GM18907 (cell line): ENCODE measurements around the gene DENND4B.
"Not testable (repeated sequence)": the region's sequence is repeated elsewhere in the genome, so short reads cannot be mapped to it uniquely, and the experiment has no call there.

Experiments
- ATAC-seq: cut with Tn5 transposase; IDR thresholded peaks from one replicate; pipeline ENCODE4 v1.9.1; 2021; ENCODE audit warnings: mild to moderate bottlenecking, moderate library complexity; ENCODE audit not compliant: unreplicated experiment

DENND4B gene

GRCh38 chr1:153891042-153891441 is 55.5 kb downstream of the DENND4B start:
- ATAC-seq: not testable (repeated sequence)

- no peak for ATAC-seq
Measured at GRCh38 chr1:153888533-153888932, 58.0 kb downstream of the DENND4B start.

DNA sequence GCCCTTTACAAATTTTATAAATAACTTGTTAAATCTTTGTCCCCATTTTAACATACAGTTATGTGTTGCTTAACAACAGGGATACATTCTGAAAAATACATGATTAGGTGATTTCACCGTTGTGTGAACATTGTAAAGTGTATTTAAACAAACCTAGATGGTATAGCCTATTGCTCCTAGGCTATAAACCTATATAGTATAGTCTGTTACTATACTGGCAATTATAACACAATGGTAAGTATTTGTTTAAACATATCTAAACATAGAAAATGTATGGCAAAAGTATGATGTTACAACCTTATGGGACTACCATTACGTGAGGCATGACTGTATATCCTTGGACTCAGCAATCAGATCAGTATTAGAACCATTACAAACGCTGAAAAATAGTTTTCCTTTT is 60.4 kb downstream of the DENND4B start:
- ATAC-seq: no peak

DNA sequence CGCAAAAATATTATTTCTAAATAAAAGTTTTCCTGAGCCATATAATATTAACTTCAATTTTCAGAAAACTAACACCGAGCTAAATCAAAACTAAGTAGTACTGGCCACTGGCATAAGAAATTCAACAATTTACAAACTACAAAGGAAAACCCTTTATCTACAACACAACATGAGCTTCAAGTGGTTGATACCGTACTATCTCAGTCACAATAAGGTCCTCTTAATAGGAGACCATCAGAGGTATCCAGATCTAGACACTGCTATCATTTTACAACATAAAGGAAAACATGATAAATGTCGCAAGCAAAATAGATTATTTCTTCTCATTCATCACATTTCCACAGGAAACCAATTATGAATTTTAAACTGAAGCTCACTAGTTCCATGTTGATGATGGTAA is 63.3 kb downstream of the DENND4B start:
- no peak for ATAC-seq

- no peak for ATAC-seq
Measured at GRCh38 chr1:153882296-153882912, 64.1 kb downstream of the DENND4B start.

DNA sequence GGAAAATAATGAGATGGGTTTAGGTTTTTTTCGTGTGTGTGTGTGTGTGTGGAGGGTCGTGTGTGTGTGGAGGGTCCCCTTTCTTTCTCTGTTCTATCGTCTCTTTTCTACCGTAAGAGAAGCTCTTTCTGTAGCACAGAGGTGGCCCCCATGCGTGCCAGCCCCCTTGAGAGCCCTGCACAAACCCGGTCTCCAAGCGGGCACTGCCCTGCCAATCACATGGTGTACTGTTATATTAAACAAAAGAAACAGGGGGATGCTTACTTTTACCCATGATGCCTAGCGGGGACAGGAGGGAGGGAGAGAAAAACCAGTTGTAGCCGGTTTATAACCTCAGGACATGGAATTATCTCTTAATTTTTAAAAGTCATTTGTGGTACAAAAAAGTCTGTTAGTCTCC is 64.8 kb downstream of the DENND4B start:
- no peak for ATAC-seq

DNA sequence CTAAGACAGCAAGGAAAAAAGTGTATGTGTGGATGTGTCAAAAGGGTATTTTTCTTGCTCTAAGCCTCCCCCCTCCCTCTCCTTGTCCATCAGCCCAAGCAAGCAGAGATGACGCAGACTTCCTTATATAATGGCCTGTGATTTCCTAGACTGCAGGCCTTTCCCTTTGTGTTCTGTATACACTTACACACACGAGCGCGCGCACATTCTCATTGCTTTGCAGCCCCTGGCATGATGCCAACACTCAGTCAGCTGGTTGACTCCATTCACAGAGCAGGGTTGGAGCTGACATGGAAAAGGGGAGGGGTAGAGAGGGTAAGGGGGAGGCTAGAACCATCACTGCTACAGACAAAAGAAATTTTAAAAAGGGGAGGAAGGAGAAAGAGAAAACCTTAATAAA is 65.6 kb downstream of the DENND4B start:
- no peak for ATAC-seq

DNA sequence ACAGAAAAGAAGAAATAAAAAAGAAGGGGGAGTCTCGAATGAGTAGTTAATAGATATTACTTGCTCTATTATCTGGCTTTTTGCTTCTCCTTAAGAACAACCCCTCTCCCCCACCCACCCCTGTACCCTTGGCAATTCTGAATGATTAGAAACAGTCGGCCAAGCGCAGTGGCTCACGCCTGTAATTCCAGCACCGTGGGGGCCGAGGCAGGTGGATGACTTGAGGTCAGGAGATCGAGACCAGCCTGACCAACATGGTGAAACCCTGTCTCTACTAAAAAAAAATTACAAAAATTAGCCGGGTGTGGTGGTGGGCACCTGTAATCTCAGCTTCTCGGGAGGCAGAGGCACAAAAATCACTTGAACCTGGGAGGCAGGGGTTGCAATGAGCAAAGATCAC is 66.5 kb downstream of the DENND4B start:
- ATAC-seq: no peak
